NCI-H2107 treated with DMSO at 0.1 percent for 48 hours (cell line): Measurements from ENCODE around the gene GMCL1.
A peak's percentile ranks its signal among the peaks of the same experiment; 100 is the strongest.
"Not testable (repeated sequence)": the region's sequence is repeated elsewhere in the genome, so short reads cannot be mapped to it uniquely, and the experiment has no call there.

Experiments
- DNase-seq: peaks from one replicate; lab custom pipeline; 2025; ENCODE audit not compliant: unreplicated experiment; lab: John Stamatoyannopoulos, UW

GMCL1 gene

DNA sequence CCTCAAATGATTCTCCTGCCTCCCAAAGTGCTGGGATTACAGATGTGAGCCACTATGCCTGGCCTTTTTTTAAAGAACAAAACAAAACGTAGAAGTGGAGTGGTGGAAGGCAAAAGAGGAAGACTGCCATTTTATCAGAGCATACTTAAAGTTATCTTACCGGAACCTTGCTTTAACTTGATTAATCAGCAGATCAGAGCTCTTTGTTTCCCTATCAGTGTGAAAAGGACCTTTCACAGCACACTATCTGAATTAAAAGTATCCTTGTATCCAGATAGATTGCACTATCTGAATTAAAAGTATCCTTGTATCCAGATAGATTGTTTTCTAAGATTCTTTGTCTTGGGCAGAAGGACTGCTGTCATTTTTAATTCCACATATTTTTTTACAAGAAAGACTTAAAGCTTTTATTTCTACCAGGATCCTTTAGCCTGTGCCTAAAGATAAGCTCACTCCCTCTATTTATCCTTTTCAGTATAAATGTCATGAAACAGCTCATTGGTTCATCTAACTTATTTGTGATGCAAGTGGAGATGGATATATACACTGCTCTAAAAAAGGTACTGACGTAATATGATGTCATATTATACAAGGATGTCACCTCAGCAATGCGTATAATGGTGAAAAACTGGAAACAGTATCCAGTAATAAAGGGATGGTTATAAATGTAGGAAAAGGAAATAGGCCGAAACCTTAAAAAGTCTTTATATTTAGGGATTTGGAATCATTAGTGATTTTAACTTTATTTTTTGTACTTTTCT, 17.8 kb downstream of the GMCL1 start:
- DNase-seq: no peak

DNA sequence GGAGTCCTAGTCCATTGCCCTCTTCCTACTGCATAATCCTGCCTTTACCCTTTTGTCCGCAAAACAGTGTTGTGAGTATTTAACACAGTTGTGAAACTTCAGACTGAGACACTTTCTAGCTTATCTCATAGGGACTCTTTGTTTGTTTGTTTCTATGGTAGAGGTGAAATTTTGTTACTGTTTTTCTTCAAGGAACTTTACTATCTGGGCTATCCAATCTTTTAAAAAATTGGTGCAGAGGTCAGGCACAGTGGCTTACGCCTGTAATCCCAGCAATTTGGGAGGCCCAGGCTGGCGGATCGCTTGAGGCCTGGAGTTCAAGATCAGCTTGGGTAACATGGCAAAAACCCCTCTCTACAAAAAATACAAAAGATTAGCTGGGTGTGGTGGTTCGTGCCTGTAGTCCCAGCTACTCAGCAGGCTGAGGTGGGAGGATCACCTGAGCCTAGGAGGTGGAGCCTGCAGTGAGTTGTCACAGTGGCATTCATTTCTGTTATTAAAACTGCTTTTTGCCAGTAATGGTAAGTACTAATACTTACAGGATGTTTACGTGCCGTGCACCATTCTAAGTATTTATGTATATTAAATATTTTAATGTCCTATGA, 18.8 kb downstream of the GMCL1 start:
- no peak for DNase-seq

DNA sequence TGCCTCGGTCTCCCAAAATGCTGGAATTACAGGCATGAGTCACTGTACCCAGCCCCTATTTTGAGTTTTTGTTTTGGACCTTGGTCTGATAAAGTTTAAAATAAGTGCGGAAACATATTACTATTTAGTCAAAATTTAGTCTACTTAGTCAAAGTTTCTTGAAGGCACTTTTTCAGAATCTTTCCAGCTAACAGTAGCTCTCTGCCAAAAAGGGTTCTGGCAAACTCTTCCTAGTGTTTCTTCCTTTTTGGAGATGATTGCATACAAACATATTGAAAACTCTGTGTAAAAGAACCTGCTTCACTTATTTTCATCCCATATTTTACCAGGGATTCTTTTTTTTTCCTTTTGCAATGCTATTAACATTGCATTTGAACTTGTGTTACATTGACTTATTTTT, 28.8 kb downstream of the GMCL1 start:
- no peak for DNase-seq

DNA sequence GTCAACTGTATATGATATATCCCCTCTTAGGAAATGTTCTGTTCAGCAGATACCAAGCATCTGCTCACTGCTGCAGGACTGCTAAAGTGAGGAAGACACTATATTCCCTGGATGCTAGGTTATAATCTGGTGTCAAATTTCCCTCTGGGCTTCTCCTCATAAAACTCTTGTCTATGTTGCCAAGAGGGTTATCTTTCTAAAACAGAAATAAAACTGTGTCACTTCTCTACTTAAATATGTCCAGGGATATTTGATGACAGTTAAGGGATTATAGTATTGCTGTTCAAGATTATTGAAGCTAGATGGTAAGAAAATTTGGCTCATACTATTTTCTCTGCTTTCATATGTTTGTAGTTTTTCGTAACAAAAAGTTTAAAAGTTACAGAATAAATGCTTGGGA, 33.8 kb downstream of the GMCL1 start:
- DNase-seq: no peak

DNA sequence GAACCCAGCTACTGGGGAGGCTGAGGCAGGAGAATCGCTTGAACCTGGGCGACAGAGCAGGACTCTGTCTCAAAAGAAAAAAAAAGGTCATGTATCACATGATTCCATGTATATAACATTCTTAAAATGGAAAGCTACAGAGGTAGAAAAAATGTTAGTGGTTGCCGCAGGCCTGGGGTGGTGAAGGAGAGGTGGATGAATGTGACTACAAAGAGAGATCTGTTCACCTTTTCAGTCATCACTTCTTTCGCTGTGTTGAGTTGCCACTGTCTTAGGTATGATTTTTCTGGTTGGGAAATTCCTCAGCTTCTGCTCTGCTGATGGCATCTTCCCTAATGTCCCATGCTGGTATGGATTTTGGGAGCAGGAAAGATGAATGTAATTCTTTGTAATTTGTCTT, 59.0 kb downstream of the GMCL1 start:
- no peak for DNase-seq

DNA sequence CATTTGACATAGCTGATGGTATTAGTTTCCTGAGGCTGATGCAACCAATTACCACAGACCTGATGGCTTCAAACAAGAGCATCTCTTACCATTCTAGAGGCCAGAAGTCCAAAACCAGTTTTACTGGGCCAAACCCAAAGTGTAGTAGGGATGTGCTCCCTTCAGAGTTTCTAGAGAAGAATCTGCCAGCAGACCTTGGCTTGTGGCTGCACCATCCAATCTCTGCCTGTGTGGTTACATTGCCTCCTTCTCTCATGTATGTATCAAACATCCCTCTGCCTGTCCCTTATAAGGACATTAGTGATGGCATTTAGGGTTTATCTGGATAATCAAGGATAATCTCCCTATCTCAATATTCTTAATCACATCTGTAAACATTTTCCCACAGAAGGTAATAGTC, 59.8 kb downstream of the GMCL1 start:
- DNase-seq: no peak

DNA sequence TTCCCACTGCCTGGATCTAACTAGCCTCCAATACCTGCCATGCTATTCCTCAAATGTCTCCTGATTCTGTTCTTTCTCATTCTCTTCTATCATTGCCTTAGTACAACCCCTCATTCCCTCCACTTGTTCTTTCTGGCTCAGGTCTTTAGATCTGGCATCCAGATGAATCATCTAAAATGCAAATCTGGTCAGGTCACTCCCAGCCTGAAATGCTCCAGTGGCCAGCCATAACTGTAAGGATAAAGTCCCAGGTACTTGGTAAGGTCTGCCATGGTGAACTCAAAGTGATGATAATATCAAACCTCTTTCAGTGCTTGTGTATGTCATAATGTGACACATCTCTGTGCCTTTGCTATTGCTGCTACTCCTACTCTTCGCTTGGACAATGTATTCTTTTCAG, 61.4 kb downstream of the GMCL1 start:
- DNase-seq: no peak

DNA sequence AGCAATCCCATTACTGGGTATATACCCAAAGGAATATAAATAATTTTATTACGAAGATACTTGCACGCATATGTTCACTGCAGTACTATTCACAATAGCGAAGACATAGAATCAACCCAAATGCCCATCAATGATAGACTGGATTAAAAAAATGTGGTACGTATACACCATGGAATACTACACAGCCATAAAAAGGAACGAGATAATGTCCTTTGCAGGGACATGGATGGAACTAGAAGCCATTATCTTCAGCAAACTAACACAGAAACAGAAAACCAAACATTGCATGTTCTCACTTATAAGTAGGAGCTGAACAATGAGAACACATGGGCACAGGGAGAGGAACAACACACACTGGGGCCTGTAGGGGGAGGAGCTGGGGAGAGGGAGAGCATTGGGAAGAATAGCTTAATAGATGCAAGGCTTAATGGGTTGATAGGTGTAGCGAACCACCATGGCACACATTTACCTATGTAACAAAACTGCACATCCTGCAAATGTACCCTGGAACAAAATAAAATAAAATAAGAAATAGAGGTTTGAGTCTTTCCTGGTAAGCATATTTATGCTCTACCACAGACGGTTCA, 63.5 kb downstream of the GMCL1 start:
- not testable (repeated sequence) for DNase-seq

DNA sequence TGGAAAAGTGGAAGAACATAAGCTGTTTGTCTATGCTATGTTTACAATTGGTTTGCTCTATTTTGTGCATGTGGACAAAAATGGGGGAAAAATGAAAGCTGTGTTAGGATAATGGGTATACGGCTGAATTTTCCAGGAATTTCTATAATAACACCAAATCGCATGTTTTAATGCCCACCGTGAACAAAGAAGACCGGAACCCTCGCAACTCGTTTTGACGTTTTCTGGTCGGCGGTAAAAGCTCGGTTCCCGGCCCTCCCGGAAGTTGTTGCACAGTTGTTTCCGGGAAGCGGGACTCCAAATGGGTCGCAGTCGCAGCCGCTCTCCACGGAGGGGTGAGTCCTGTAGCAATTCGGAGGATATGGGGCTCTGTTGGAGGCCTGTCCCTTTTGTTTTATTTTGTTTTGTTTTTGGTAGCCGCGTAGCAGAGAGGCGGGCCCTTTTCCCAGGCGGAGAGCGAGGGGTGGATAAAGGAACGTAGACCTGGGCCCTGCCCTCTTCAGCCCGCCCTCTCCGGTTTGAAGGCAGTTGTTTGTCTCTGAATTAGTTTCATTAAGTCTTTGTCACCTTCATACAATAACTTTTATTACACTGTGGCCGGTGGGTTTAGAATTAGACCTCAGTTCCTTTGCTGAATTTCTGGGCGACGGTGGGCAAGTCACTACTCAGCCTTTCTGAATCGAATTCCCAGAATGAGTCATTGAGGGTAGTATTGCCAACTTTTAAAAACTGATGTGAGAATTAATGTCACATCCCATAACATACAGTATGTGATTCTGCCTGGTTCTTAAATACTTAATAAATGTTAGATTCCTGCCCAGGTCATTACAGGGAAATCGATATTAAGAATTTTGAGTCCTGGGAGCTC, 64.5 kb downstream of the GMCL1 start, which contains the start of gene SNRNP27:
SNRNP27 (plus strand) TSS at position 273 of the 868 bp plus-strand sequence; CDS start at position 302, 29 bp downstream.
- peak; percentile 40 for DNase-seq

DNA sequence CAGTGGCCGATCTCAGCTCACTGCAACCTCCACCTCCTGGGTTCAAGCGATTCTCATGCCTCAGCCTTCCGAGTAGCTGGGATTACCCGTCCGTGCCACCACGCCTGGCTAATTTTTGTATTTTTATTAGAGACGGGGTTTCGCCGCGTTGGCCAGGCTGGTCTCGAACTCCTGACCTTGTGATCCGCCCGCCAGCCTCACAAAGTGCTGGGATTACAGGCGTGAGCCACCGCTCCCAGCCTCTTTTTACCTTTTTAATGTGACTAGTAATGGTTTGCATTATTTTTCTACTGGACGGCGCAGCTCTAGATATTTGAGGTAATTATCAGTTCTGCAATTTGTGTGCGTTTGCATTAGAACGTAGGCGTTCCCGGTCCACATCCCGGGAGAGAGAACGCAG, 65.3 kb downstream of the GMCL1 start:
- DNase-seq: not testable (repeated sequence)

DNA sequence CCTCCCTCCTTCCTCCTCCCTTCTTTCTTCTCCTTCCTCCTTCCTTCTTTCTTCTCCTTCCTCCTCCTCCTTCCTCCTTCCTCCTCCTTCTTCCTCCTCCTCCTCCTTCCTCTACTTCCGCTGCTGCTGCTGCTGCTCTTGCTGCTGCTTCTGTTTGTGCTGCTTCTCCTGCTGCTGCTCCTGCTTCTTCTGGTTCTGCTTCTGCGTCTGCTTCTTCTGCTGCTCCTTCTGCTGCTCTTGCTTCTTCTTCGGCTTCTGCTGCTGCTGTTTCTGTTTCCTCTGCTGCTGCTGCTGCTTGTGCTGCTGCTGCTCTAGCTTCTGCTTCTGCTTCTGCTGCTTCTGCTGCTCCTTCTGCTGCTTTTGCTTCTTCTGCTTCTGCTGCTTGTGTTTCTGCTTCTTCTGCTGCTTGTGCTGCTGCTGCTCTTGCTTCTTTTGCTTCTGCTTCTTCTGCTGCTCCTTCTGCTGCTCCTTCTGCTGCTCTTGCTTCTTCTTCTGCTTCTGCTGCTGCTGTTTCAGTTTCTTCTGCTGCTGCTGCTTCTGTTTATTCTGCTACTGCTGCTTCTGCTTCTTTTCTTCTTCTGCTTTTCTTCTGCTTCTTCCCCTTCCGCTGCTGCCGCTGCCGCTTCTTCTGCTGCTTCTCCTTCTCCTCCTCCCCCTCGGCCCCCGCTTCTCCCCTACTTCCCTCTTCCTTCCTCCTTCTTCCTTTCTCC, 72.9 kb downstream of the GMCL1 start:
- no peak for DNase-seq

DNA sequence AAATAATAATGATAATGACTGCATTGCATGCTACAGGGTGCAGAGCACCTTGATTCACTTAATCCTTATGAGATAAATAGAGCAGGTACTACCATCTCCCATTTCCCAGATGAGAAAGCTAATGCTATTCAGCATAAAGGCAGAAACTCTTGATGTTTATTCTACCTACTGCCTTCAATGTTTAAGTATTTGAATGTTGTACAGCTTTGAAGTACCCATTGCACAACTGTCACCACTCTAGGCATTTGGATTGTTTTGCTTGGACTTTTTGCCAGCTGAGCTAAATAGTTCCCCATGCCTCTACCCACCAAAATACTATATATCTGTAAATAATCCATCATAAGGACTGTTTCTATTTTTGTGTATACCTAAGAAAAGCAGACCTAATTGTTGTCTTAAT, 77.8 kb downstream of the GMCL1 start:
- no peak for DNase-seq

DNA sequence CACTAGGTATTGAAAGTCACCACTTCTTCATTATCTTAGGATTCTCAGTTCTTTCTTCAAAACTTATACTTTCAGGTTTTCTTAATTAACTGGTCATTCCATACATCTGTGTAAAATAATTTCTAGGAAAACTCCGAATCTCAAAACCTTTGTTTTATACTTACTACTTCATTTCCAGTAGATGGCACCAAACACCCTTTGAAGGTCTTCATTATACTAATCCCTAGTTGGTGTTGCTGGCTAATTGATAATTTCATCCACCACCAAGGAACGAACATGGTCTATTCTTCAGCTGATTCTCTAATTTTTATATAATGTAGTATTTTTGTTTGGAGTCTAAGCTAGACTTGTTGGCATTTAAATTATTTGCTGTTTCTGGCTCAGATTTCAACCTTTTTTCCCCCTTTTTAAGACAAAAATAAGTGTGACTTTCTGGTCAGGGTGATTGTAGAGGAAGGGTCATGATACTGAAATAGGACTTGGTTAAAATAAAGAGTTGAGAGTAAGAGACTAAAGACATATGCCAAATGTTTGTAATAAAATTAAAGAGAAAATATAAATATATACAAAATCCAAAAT, 82.6 kb downstream of the GMCL1 start:
- DNase-seq: peak; percentile 42

DNA sequence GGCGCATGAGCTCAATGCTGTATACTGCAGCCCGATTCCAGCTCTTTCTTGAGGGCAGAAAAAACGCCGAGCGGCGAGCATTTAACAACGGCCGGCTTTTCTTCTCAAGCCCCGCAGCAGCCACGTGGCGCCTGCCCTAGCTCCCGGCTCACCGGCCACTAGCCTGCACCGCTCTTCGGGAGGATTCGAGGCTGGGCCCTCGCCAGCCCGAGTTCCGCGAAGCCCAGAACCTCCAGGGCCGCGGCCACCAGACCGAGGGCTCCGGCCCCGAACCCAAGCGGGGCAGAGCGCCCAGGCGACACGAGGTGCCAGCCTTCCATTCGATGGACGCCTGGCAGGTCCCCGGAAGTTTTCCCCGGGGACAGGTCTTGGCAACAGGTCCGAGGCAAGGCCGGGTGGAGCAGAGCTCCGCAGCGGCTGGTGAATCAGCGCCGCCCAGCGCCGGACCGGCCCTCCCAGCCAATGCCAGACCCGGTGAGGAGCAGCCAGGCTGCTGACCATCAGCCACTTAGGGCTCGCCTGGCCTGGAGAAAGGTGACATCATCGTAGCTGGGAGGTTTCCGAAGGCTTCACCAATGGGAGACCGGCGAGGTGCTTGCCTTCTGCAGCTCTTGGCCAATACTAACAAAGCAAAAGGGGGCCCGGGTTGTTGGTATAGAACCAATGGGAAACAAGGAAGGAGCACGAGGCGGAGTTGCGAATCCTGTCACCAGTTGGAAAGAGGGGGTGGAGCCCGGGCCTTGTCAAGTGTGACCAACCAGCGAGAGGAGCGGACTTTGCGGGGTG, 84.9 kb downstream of the GMCL1 start:
- DNase-seq: peak; percentile 99

DNA sequence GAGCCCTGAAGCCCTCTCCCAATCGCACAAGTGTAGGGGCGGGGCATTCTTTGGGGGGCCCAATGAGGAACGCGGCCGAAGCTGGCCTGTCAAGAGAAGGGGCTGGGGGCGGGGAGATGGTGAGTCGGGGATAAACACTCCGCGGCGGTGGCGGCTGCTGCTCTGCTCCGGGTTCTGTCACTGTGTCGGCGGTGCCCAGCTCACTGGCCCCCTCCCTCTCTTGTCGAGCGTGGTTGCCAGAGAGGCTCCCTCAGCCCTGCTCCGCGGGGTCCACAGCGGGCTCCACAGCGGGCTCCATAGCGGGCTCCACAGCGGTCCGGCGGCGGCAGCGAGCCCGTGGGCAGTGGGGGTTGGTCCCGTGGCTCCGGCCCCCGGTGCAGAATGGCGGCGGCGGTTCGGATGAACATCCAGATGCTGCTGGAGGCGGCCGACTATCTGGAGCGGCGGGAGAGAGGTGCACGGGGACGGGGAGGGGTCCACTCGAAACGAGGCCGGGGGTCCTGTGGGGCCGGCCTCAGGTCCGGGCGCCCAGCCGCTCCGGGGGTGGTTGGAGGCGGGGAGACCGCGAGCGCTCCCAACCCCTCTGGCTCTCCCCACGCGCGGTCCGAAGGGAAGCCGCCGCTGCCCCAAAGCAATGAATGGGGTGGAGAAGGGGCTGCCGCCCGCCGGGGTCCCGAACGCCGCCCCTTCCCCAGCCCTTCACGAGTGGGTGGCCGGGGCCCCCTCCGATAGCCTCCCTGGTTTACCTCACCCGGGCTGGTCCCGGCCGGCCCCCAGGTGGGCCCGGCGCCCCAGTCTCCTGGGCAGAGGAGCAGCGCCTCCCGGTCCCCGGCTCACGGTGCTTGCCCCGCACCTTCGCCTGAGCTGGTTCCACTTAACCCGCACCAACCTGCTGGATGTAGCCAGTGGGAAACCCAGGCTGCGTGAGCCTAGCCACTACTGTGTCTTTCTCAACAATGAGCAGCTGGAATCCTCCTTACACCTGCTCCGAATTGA, 85.8 kb downstream of the GMCL1 start, which contains the start of gene MXD1:
MXD1 (plus strand) TSS at position 160 of the 996 bp plus-strand sequence; CDS start at position 382, 222 bp downstream.
- DNase-seq: no peak

DNA sequence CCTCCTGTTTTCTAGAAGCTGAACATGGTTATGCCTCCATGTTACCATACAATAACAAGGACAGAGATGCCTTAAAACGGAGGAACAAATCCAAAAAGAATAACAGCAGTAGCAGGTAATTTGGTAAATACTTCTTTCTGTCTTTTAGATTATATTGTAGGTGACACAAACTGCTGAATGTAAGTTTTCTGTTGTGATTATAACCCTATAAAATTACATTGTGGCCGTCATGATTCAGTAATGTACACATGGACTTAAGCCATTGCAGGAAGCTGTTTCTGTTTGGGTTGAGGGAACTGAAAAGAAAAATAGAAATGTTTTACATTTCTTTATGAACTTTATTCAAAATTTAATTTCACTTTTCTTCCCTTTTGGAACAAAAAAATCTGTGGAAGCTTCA, 86.6 kb downstream of the GMCL1 start:
- DNase-seq: no peak

DNA sequence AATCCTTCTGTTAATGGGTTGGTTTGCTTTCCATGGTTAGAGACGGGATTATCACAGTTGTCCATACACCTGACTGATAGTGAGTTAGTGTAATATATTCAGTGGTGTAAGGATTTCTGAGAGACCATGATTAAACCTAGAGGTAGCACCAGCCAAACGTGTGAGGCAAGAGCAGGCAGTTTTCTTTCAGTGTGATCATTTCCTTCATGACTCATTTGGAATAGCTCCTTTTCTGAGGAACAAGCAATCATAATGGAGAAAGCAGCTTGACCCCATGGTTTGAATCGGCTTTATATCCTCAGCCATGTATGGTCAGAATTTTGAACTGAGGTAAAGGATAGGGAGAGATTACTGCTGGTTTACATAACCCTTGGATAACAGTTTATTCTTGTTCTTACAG, 88.4 kb downstream of the GMCL1 start:
- no peak for DNase-seq

DNA sequence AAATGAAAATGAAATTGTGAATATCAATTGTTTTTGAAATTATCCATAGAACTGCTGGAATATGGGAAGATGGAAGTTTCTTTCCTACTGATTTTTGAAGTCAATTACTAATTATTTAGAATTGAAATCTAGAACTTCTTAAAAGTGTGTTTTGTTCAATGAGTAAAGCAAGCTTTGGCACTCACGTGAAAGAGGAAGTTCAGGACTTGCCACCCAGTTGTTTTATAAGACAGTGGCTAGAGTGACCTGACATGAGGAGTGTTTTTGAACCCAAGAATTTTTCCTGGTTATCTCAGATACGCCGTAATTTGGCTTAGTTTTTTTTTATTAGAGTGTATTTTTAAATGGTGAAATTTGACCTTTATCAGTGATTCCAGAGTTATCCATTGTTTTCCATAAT, 88.9 kb downstream of the GMCL1 start:
- DNase-seq: no peak
